HG03280 (cell line): ENCODE data around the gene PDE6D.

ENCODE experiments used
- ATAC-seq: cut with Tn5 transposase; IDR thresholded peaks from one replicate; pipeline ENCODE4 v1.9.1; 2021; ENCODE audit warnings: mild to moderate bottlenecking, moderate library complexity; ENCODE audit not compliant: unreplicated experiment

Gene PDE6D

GRCh38 chr2:231708773-231709635 lies 72.1 kb downstream of the PDE6D start:
- ATAC-seq = no peak

- ATAC-seq = peak; percentile 61
Measured at GRCh38 chr2:231707927-231708772, 72.9 kb downstream of the PDE6D start, which contains the start of gene PTMA. TSS of gene PTMA (plus strand) at chr2:231708525. CDS start at chr2:231708707, 182 bp downstream.

DNA sequence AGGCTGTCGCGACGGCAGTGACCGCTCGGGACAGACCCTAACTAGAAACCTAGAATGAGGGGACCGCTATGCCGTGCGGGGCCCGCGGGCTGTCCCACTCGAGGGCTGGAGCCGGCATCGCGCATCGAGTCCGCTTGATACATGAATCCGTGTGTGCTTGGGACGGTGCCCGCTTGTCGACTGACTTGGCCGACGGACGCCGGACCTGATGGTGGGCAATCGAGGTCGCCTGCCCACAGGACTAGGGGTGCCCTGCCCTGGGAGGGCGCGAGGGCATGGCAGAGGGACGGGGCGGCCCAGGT lies 73.5 kb downstream of the PDE6D start:
- peak; percentile 0 for ATAC-seq

DNA sequence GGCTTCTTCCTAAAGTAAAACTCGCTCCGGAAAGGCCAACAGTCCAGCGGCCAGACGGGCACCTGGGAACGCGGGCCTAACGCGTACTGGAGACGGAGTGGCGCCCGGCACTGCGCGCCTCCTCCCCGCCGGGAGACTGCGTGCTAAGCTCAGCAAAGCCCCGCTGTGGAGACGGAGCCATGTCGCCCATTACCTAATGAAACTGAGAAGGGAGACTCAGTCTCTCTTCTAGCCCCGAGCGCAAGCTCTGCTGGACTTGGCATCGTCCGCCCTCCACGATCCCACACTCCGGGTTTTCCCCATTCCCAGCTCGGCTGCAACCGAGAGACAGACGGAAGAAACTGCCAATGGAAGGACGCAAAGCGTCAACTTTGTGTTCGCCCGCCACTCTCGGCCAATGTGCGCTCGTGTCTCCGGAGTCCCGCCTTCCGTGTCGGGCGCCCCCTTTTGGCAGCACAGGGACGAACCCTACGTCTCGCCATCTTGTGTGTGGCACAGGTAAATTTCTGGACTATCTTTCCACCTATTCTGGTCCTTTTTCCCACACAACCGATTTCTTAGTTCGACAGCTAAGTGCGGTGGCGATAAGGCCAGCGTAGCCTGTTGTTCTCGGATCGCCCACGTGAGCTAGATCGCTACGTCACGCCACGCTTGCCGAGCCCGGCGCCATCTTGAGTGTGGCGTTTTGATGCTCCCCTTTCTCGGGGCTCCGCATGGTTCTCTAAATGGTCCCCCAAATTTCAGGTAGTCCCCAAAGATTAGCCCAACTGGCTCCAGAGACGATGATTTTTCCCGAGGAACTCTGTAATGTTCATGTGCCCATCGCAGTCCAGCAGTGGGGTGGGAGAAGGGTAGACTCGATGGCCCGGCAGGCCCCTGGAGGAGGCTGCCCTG lies 74.1 kb downstream of the PDE6D start:
- peak; percentile 41 for ATAC-seq

GRCh38 chr2:231704017-231704416 lies 77.1 kb downstream of the PDE6D start:
- no peak for ATAC-seq

DNA sequence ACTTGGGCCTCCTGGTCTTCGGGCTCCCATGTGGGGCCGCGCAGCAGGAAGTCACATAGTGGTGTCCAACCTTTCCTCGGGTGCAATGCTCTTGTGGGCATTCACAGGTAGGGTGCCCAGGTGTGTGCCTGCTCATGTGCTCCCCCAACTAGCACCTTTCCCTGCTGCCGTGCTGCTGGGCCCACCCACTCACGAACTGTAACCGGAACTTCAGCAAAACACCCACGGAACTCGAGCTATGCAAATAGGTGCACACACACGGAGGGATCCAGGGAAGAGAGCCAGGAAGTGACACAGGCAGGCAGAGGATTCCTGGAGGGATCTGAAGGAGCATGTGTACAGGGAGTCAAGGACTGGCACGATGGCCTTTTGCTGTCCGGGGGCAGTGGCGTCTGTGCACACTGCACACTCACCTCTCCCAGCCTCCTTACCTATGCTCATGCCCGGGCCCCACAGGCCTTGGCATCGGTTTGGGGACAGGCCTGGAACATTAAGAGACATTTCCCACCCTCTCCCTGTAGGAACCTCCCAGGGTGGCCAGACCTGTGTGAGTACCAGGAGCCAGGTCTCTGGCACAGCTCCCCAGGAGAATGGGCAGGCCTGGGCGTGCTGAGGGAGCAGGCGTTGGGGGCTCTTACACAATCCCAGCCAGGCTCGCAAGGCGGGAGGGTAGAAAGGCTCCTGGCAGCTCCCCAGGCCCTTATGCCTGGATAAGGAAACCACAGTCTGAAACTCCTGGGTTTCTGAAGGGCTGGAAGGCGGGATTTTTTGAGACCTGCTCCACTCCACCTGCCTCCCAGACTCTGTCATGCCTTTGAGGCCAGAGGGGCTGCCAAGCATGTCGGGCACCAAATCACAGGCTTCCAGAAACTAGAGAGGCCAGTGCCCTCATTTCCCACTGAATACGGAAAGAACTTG lies 79.4 kb downstream of the PDE6D start:
- no peak for ATAC-seq

- no peak for ATAC-seq
Measured at GRCh38 chr2:231699006-231699405, 82.1 kb downstream of the PDE6D start.

DNA sequence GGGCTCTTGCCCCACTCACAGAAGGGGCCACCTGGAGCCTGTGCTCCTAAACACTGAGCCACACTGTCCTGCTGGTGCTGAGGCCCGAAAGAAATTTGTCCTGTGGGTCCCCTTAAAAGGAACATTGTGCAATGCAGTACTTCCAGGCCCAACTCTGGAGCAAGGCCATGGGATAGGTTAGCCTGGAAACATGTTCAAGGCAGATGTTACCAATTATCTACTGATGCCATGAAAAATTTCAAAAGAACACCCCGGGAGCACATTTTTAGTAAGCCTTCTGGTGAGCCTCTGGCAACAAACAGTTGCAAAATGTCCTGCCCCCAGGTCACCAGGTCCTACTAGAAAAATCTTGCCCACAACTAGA lies 85.1 kb downstream of the PDE6D start:
- ATAC-seq = no peak

DNA sequence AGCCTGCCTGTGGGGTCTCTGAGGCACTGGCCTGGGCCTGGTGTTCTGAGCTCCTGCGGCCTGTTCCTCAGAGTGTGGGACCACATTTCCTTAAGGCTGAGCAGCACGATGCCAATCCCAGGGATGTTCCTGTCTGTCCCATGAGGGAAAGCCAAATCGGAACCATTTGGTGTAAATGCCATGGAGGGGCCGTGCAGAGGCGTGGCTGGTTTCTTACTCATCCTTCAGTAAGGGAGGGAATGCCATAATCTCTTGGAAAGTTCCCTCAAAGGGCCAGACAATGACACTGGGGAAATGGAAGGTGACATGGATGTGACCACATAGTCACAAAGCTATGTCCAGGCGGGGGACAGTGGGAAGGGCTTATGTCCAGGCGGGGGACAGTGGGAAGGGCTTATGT lies 87.1 kb downstream of the PDE6D start:
- no peak for ATAC-seq

DNA sequence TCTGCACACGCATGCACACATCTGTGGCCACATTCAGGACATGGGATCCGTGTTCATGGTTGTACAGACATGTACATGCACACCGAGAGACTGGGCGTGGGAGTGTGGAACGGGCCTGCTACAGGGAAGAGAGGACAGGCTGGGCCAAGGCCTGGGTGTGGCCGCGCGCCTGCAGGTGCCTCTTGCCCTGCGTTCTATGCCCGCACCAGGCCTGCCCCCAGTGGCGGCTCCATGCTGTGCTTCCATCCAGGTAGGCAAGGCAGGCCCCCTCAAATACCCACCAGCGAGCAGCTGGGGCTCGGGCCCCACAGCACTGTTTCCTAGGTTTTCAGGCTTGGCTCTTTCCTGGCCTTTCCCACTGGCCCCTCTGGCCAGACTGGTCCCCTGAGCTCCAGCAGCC lies 88.2 kb downstream of the PDE6D start:
- no peak for ATAC-seq

DNA sequence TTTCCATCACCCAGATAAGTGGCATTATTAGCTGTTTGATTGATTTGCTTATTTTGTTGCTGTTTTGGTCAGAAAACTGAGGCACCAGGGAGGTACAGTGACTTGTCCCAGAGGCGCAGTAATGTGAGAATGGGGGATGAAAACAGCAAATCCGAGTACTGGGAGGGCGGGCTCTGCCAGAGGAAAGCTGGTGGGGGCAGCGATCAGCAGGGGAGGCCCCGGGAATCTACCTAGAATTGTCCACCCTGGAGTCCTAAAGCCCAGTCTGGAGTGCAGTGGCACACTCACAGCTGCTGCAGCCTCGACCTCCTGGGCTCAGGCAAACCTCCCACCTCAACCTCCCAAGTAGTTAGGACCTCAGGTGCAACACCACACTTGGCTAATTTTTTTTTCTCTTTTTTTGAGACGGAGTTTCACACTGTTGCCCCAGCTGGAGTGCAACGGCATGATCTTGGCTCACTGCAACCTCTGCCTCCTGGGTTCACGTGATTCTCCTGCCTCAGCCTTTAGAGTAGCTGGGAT lies 89.8 kb downstream of the PDE6D start:
- ATAC-seq = no peak

- no peak for ATAC-seq
Measured at GRCh38 chr2:231689124-231689893, 91.8 kb downstream of the PDE6D start.

GRCh38 chr2:231688719-231689118 lies 92.4 kb downstream of the PDE6D start:
- ATAC-seq = no peak

GRCh38 chr2:231687961-231688360 lies 93.1 kb downstream of the PDE6D start:
- ATAC-seq = no peak

DNA sequence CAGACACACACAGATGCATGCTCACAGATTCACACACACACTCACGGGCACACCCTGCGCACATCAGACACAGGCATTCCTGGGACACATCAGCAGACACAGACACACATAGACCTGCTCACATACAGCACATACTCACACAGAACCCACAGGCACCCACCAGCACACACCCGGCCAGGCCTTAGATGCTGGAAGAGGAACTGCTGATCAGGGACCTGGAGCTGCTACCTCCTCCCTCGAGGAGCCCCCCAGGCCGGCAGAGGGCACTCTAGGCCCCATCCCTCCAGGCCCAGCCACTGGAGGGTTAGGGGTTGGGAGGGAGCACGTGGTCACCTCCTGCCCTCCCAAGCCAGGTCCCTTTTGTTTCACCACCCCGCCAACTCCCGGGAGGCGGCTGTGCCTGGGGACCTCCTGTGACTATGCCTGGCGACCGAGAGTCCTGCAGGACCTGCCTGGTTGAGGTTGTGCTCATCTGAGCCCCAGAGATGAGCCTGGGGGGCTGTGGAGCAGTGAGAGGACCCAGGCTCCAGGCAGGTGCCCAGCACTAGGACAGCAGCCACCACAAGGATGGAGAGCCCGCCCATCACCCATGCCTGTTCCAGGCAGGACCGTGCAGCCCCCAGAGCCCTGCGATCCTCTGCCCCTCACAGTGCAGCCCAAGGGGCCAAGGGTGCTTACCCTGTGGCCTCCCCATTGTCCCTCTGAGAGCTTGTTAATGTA lies 93.8 kb downstream of the PDE6D start:
- ATAC-seq = peak; percentile 49

- ATAC-seq = no peak
Measured at GRCh38 chr2:231686192-231687100, 94.6 kb downstream of the PDE6D start.
